HepG2 (cell line): Measurements from ENCODE around the gene AKAP12. TPM values are rescaled to one million over a fixed set of nuclear protein-coding genes. Genes with fewer than 3 reads are reported as not detected.

Experiments used
- ATF2 ChIP-seq: sonication (generic); formaldehyde crosslinking; IDR thresholded peaks from 2 replicates; pipeline ENCODE4 v1.4.0; 2020; ENCODE audit warnings: missing genetic modification reagents
- CEBPB ChIP-seq: IDR thresholded peaks from 2 replicates; pipeline ENCODE4 v1.6.1; 2011; ENCODE audit warnings: low read depth, low read length, improper control_type of control experiment, borderline replicate concordance
- FOSL2 ChIP-seq: sonication (generic); formaldehyde crosslinking; IDR thresholded peaks from 2 replicates; pipeline ENCODE4 v1.4.0; 2020; ENCODE audit warnings: missing genetic modification reagents
- HOXD1 ChIP-seq: sonication (generic); formaldehyde crosslinking; IDR thresholded peaks from 2 replicates; pipeline ENCODE4 v1.5.0; 2020; ENCODE audit warnings: missing genetic modification reagents
- MLXIP ChIP-seq: sonication (generic); formaldehyde crosslinking; IDR thresholded peaks from 2 replicates; pipeline ENCODE4 v1.9.0; 2021; ENCODE audit warnings: missing genetic modification reagents, borderline replicate concordance
- SNAPC4 ChIP-seq: sonication (generic); formaldehyde crosslinking; IDR thresholded peaks from 2 replicates; pipeline ENCODE4 v1.4.0; 2020; ENCODE audit warnings: mild to moderate bottlenecking, missing genetic modification reagents
- ZBTB46 ChIP-seq: sonication (generic); formaldehyde crosslinking; IDR thresholded peaks from 2 replicates; pipeline ENCODE4 v1.4.0; 2020; ENCODE audit warnings: mild to moderate bottlenecking, missing genetic modification reagents, borderline replicate concordance
- ZNF646 ChIP-seq: sonication (generic); formaldehyde crosslinking; IDR thresholded peaks from 2 replicates; pipeline ENCODE4 v1.9.0; 2021; ENCODE audit warnings: mild to moderate bottlenecking, missing genetic modification reagents
- ZNF773 ChIP-seq: sonication (generic); formaldehyde crosslinking; IDR thresholded peaks from 2 replicates; pipeline ENCODE4 v1.4.0; 2020; ENCODE audit warnings: missing genetic modification reagents, borderline replicate concordance
- ZNF878 ChIP-seq: sonication (generic); formaldehyde crosslinking; IDR thresholded peaks from 2 replicates; pipeline ENCODE4 v1.8.1; 2023; ENCODE audit warnings: mild to moderate bottlenecking, missing genetic modification reagents, moderate library complexity
- polyA plus RNA-seq, 8 experiments: library from polyadenylated mRNA; depleted of rRNA in 3 of 8; stranded (reverse) in 7 of 8; unstranded in 1 of 8; fragments of >200 nt; fragmentation: Illumina TruSeq in 4 of 8; extraction: Trizol in 4 of 8; gene quantifications; 2 replicates each; pipeline versions ENCODE4 v1.2.1 to v1.2.3, GENCODE V29; 2011 to 2016; ENCODE audit warnings: low read depth in 4 of 8, missing spikeins in 1 of 8, mixed read lengths in 1 of 8; ENCODE audit not compliant: insufficient read depth in 1 of 8
- total RNA-seq, 5 experiments: library from RNA; depleted of rRNA; stranded (reverse); fragments of >200 nt; fragmentation: Illumina TruSeq; extraction: Trizol; gene quantifications; 2 replicates each; pipeline ENCODE4 v1.2.3, GENCODE V29; 2016; ENCODE audit warnings: low read depth in 1 of 5

Gene AKAP12
- total and polyA plus RNA-seq, 2 of the 13 experiments (the other 11 are each of a cell fraction or from before 2014, with no cell fraction given): 10.6 to 19.0 TPM

- no peak for TF ChIP-seq SNAPC4 (CRISPR knock-in tag)
- TF ChIP-seq ZNF646 (CRISPR knock-in tag): peak; percentile 63; the same call in 1 of the 2 replicates
- TF ChIP-seq ZBTB46 (CRISPR knock-in tag): no peak
- no peak for TF ChIP-seq ZNF773 (CRISPR knock-in tag)
- TF ChIP-seq ZNF878: no peak
- peak; percentile 73; the same call in 1 of the 2 replicates for TF ChIP-seq ATF2 (CRISPR knock-in tag)
- no peak for TF ChIP-seq HOXD1 (CRISPR knock-in tag)
- TF ChIP-seq FOSL2 (CRISPR knock-in tag): no peak
- TF ChIP-seq MLXIP: no peak
- TF ChIP-seq CEBPB: no peak
These were observed 84.2 kb downstream of the AKAP12 start (continued) for GRCh38 chr6:151323791-151324487.
